ENCODE measurements around the gene GARRE1. TPM values are rescaled to one million over a fixed set of nuclear protein-coding genes. Genes with fewer than 3 reads are reported as not detected.

GARRE1 gene
- total RNA-seq, 2 donors from 2014 or later, result 34.4 to 43.6 TPM

- H3K27me3 Mint-ChIP-seq, result no peaks in the 10 kb centered on the region
- H3K4me3 Mint-ChIP-seq, result peak overlapping the region; percentile 97
- peak overlapping the region; percentile 37 for H3K27ac Mint-ChIP-seq
- DNase-seq (peak; percentile 11 to 30 (median 22)), ATAC-seq (peak; percentile 40)
- H3K9me3 ChIP-seq (ENCODE audit: control insufficient read depth, low read length, poor library complexity, severe bottlenecking), result no peaks in the 10 kb centered on the region
- peaks cover 25% of the 10 kb centered on the region for H3K4me1 Mint-ChIP-seq
- peaks cover 3% of the 10 kb centered on the region for H3K36me3 Mint-ChIP-seq (ENCODE audit: low read depth)
Observed at GRCh38 chr19:34254698-34255432, 511 bp downstream of the GARRE1 start.

GRCh38 chr19:34255546-34255945, 1.2 kb downstream of the GARRE1 start:
- DNase-seq (no peak), ATAC-seq (no peak)
- Mint-ChIP-seq H3K36me3 (ENCODE audit: low read depth) (peaks cover 3% of the 10 kb centered on the region), H3K4me1 (peaks cover 27% of the 10 kb centered on the region), H3K4me3 (peak overlapping the region; percentile 78), H3K27ac (peak overlapping the region; percentile 37), H3K27me3 (no peaks in the 10 kb centered on the region)
- H3K9me3 ChIP-seq (ENCODE audit: control insufficient read depth, low read length, poor library complexity, severe bottlenecking), result no peaks in the 10 kb centered on the region

GRCh38 chr19:34256835-34257558, 2.6 kb downstream of the GARRE1 start:
- Mint-ChIP-seq H3K4me3 (no peak overlapping the region), H3K4me1 (peaks cover 33% of the 10 kb centered on the region), H3K27me3 (no peaks in the 10 kb centered on the region), H3K27ac (peak overlapping the region; percentile 65), H3K36me3 (ENCODE audit: low read depth) (peaks cover 5% of the 10 kb centered on the region)
- DNase-seq (no peak), ATAC-seq (no peak)
- H3K9me3 ChIP-seq (ENCODE audit: control insufficient read depth, low read length, poor library complexity, severe bottlenecking), result no peaks in the 10 kb centered on the region

GRCh38 chr19:34257559-34257924, 3.2 kb downstream of the GARRE1 start:
- Mint-ChIP-seq H3K27me3 (no peaks in the 10 kb centered on the region), H3K4me3 (no peak overlapping the region), H3K27ac (peak overlapping the region; percentile 65), H3K36me3 (ENCODE audit: low read depth) (peaks cover 5% of the 10 kb centered on the region), H3K4me1 (peaks cover 33% of the 10 kb centered on the region)
- no peaks in the 10 kb centered on the region for H3K9me3 ChIP-seq (ENCODE audit: control insufficient read depth, low read length, poor library complexity, severe bottlenecking)
- DNase-seq (no peak), ATAC-seq (no peak)

- H3K36me3 Mint-ChIP-seq (ENCODE audit: low read depth), result peaks cover 2% of the 10 kb centered on the region
- peaks cover 29% of the 10 kb centered on the region for H3K4me1 Mint-ChIP-seq
- no peak for DNase-seq
- no peaks in the 10 kb centered on the region for H3K27me3 Mint-ChIP-seq
- no peaks in the 10 kb centered on the region for H3K9me3 ChIP-seq (ENCODE audit: control insufficient read depth, low read length, poor library complexity, severe bottlenecking)
- peak overlapping the region; percentile 67 for H3K27ac Mint-ChIP-seq
- H3K4me3 Mint-ChIP-seq, result peak overlapping the region; percentile 21
- no peak for ATAC-seq
Observed at GRCh38 chr19:34259367-34260095, 5.2 kb downstream of the GARRE1 start.

GRCh38 chr19:34260771-34261173, 6.4 kb downstream of the GARRE1 start:
- ATAC-seq (no peak), DNase-seq (no peak)
- Mint-ChIP-seq H3K36me3 (ENCODE audit: low read depth) (peaks cover 2% of the 10 kb centered on the region), H3K27ac (peak overlapping the region; percentile 74), H3K4me3 (no peak overlapping the region), H3K27me3 (no peaks in the 10 kb centered on the region), H3K4me1 (peaks cover 39% of the 10 kb centered on the region)
- H3K9me3 ChIP-seq (ENCODE audit: control insufficient read depth, low read length, poor library complexity, severe bottlenecking), result no peaks in the 10 kb centered on the region

GRCh38 chr19:34261334-34262109, 7.2 kb downstream of the GARRE1 start:
- Mint-ChIP-seq H3K27ac (peak overlapping the region; percentile 74), H3K4me3 (peak overlapping the region; percentile 19)

GRCh38 chr19:34263745-34264237, 9.4 kb downstream of the GARRE1 start:
- ATAC-seq (no peak), DNase-seq (no peak)
- H3K9me3 ChIP-seq (ENCODE audit: control insufficient read depth, low read length, poor library complexity, severe bottlenecking), result no peaks in the 10 kb centered on the region
- Mint-ChIP-seq H3K4me1 (peaks cover 45% of the 10 kb centered on the region), H3K36me3 (ENCODE audit: low read depth) (peaks cover 4% of the 10 kb centered on the region), H3K27me3 (no peaks in the 10 kb centered on the region), H3K4me3 (peak overlapping the region; percentile 33), H3K27ac (peak overlapping the region; percentile 63)

More at GRCh38 chr19:34261334-34262109, 7.2 kb downstream of the GARRE1 start:
- no peaks in the 10 kb centered on the region for H3K27me3 Mint-ChIP-seq
- ATAC-seq, result no peak
- peaks cover 44% of the 10 kb centered on the region for H3K4me1 Mint-ChIP-seq
- H3K36me3 Mint-ChIP-seq (ENCODE audit: low read depth), result peaks cover 2% of the 10 kb centered on the region
- no peaks in the 10 kb centered on the region for H3K9me3 ChIP-seq (ENCODE audit: control insufficient read depth, low read length, poor library complexity, severe bottlenecking)
- no peak for DNase-seq

GRCh38 chr19:34265221-34265650, 10.9 kb downstream of the GARRE1 start:
- peak overlapping the region; percentile 63 for H3K27ac Mint-ChIP-seq
- peaks cover 50% of the 10 kb centered on the region for H3K4me1 Mint-ChIP-seq
- H3K27me3 Mint-ChIP-seq, result no peaks in the 10 kb centered on the region
- H3K4me3 Mint-ChIP-seq, result peak overlapping the region; percentile 9
- no peak for DNase-seq
- H3K9me3 ChIP-seq (ENCODE audit: control insufficient read depth, low read length, poor library complexity, severe bottlenecking), result no peaks in the 10 kb centered on the region
- ATAC-seq, result no peak
- peaks cover 5% of the 10 kb centered on the region for H3K36me3 Mint-ChIP-seq (ENCODE audit: low read depth)

GRCh38 chr19:34269081-34269480, 14.7 kb downstream of the GARRE1 start:
- Mint-ChIP-seq H3K27ac (peak overlapping the region; percentile 99), H3K36me3 (ENCODE audit: low read depth) (peaks cover 3% of the 10 kb centered on the region), H3K27me3 (no peaks in the 10 kb centered on the region), H3K4me1 (peaks cover 62% of the 10 kb centered on the region), H3K4me3 (peak overlapping the region; percentile 90)
- DNase-seq (peak in 2 of 3 donors; percentile 12 to 27), ATAC-seq (no peak)
- no peaks in the 10 kb centered on the region for H3K9me3 ChIP-seq (ENCODE audit: control insufficient read depth, low read length, poor library complexity, severe bottlenecking)

- H3K9me3 ChIP-seq (ENCODE audit: control insufficient read depth, low read length, poor library complexity, severe bottlenecking), result no peaks in the 10 kb centered on the region
- peak overlapping the region; percentile 90 for H3K4me3 Mint-ChIP-seq
- DNase-seq, result no peak
- peak; percentile 5 for ATAC-seq
- H3K27ac Mint-ChIP-seq, result peak overlapping the region; percentile 99
- no peaks in the 10 kb centered on the region for H3K27me3 Mint-ChIP-seq
- H3K4me1 Mint-ChIP-seq, result peaks cover 64% of the 10 kb centered on the region
- peaks cover 3% of the 10 kb centered on the region for H3K36me3 Mint-ChIP-seq (ENCODE audit: low read depth)
Observed at GRCh38 chr19:34269489-34269888, 15.1 kb downstream of the GARRE1 start.

GRCh38 chr19:34269968-34270621, 15.7 kb downstream of the GARRE1 start:
- H3K4me1 Mint-ChIP-seq, result peaks cover 61% of the 10 kb centered on the region
- no peaks in the 10 kb centered on the region for H3K9me3 ChIP-seq (ENCODE audit: control insufficient read depth, low read length, poor library complexity, severe bottlenecking)
- H3K36me3 Mint-ChIP-seq (ENCODE audit: low read depth), result peaks cover 3% of the 10 kb centered on the region
- peak overlapping the region; percentile 90 for H3K4me3 Mint-ChIP-seq
- peak overlapping the region; percentile 99 for H3K27ac Mint-ChIP-seq
- DNase-seq, result peak; percentile 51 to 73 (median 61)
- no peaks in the 10 kb centered on the region for H3K27me3 Mint-ChIP-seq
- peak; percentile 93 for ATAC-seq

Data from T-helper 17 cell (primary cell).